Measurements from ENCODE around the gene PALB2. TPM values are rescaled to one million over a fixed set of nuclear protein-coding genes. Genes with fewer than 3 reads are reported as not detected.

The PALB2 gene
- polyA plus RNA-seq, 2 of the 4 experiments (the other 2 are of a cell fraction): 13.9 to 17.4 TPM

Other genes starting within 250 kb of the PALB2 start
- gene COG7, start 188.1 kb downstream of the PALB2 start, polyA plus RNA-seq (2011; rRNA removed): 18.5 and 24.7 TPM in 2 replicates
- gene COG7, start 188.1 kb downstream of the PALB2 start, polyA plus RNA-seq (2017; fragmentation: RNase III; extraction: RNeasy Plus Mini Kit Qiagen cat#74134 plus additional on column Dnase treatment): 10.3 to 11.3 TPM (median 10.5 TPM) in 3 replicates
- gene GGA2, start 130.8 kb downstream of the PALB2 start, polyA plus RNA-seq (2011; rRNA removed): 56.9 and 57.9 TPM in 2 replicates
- 29.9 to 33.1 TPM (median 32.7 TPM) in 3 replicates for gene GGA2, start 130.8 kb downstream of the PALB2 start, polyA plus RNA-seq (2017; fragmentation: RNase III; extraction: RNeasy Plus Mini Kit Qiagen cat#74134 plus additional on column Dnase treatment)
- 45.2 and 68.6 TPM in 2 replicates for gene EARS2, start 84.0 kb downstream of the PALB2 start, polyA plus RNA-seq (2011; rRNA removed)
- 25.2 to 30.8 TPM (median 30.4 TPM) in 3 replicates for gene EARS2, start 84.0 kb downstream of the PALB2 start, polyA plus RNA-seq (2017; fragmentation: RNase III; extraction: RNeasy Plus Mini Kit Qiagen cat#74134 plus additional on column Dnase treatment)
- gene UBFD1, start 83.6 kb downstream of the PALB2 start, polyA plus RNA-seq (2011; rRNA removed): 75.2 and 78.0 TPM in 2 replicates
- gene UBFD1, start 83.6 kb downstream of the PALB2 start, polyA plus RNA-seq (2017; fragmentation: RNase III; extraction: RNeasy Plus Mini Kit Qiagen cat#74134 plus additional on column Dnase treatment): 58.1 to 60.0 TPM (median 58.6 TPM) in 3 replicates
- gene NDUFAB1, start 45.0 kb downstream of the PALB2 start, polyA plus RNA-seq (2011; rRNA removed): 160 and 277 TPM in 2 replicates
- 162 to 168 TPM (median 167 TPM) in 3 replicates for gene NDUFAB1, start 45.0 kb downstream of the PALB2 start, polyA plus RNA-seq (2017; fragmentation: RNase III; extraction: RNeasy Plus Mini Kit Qiagen cat#74134 plus additional on column Dnase treatment)
- gene DCTN5, start 156 bp upstream of the PALB2 start, polyA plus RNA-seq (2011; rRNA removed): 91.1 TPM in 2 replicates
- 64.6 to 70.4 TPM (median 66.2 TPM) in 3 replicates for gene DCTN5, start 156 bp upstream of the PALB2 start, polyA plus RNA-seq (2017; fragmentation: RNase III; extraction: RNeasy Plus Mini Kit Qiagen cat#74134 plus additional on column Dnase treatment)
- 52.8 and 71.9 TPM in 2 replicates for gene PLK1, start 37.6 kb upstream of the PALB2 start, polyA plus RNA-seq (2011; rRNA removed)
- 108 to 117 TPM (median 114 TPM) in 3 replicates for gene PLK1, start 37.6 kb upstream of the PALB2 start, polyA plus RNA-seq (2017; fragmentation: RNase III; extraction: RNeasy Plus Mini Kit Qiagen cat#74134 plus additional on column Dnase treatment)
- not detected in 2 replicates for gene ERN2, start 71.9 kb upstream of the PALB2 start, polyA plus RNA-seq (2011; rRNA removed)
- gene ERN2, start 71.9 kb upstream of the PALB2 start, polyA plus RNA-seq (2017; fragmentation: RNase III; extraction: RNeasy Plus Mini Kit Qiagen cat#74134 plus additional on column Dnase treatment): not detected in 3 replicates
- not detected in 2 replicates for gene CHP2, start 113.7 kb upstream of the PALB2 start, polyA plus RNA-seq (2011; rRNA removed)
- not detected in 3 replicates for gene CHP2, start 113.7 kb upstream of the PALB2 start, polyA plus RNA-seq (2017; fragmentation: RNase III; extraction: RNeasy Plus Mini Kit Qiagen cat#74134 plus additional on column Dnase treatment)
- 0.22 and 0.29 TPM in 2 replicates for gene PRKCB, start 194.7 kb upstream of the PALB2 start, polyA plus RNA-seq (2011; rRNA removed)
- 0.01 to 0.13 TPM (median 0.09 TPM) in 3 replicates for gene PRKCB, start 194.7 kb upstream of the PALB2 start, polyA plus RNA-seq (2017; fragmentation: RNase III; extraction: RNeasy Plus Mini Kit Qiagen cat#74134 plus additional on column Dnase treatment)

All from A549 (cell line).